Nucleus accumbens (tissue), 56 donors: Measurements from ENCODE around the gene SLC17A5.
"Not testable (repeated sequence)": the region's sequence is repeated elsewhere in the genome, so short reads cannot be mapped to it uniquely, and the experiment has no call there.

Experiments
- DNase-seq, 56 donors: peaks; one replicate each; lab custom pipeline; 2025; lab: John Stamatoyannopoulos, UW

SLC17A5 gene

DNA sequence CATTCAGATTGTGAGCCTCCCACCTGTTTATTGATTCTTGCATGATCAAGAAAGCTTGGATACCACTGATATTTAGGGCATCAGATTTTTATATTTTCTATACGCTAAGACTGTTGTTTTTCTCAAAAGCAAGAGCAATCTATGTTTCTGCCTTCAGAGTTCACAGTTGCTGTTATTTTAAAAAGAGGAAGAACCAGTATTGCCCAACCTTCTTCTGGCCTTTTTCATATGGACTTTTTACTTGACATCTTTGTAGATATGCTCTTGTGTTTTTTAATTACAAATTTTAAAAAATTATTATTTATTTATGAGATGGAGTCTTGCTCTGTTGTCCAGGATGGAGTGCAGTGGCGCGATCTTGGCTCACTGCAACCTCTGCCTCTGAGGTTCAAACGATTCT, 28.9 kb downstream of the SLC17A5 start:
- no peak for DNase-seq

DNA sequence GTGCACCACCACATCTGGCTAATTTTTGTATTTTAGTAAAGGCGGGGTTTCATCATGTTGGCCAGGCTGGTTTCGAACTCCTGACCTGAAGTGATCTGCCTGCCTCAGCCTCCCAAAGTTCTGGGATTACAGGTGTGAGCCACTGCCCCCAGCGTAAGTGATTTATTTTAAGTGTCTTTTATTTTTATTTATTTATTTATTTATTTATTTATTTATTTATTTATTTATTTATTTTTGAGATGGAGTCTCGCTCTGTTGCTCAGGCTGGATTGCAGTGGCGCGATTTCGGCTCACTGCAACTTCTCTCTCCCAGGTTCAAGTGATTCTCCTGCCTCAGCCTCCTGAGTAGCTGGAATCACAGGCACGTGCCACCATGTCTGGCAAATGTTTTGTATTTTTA, 30.3 kb downstream of the SLC17A5 start:
- DNase-seq: not testable (repeated sequence)

DNA sequence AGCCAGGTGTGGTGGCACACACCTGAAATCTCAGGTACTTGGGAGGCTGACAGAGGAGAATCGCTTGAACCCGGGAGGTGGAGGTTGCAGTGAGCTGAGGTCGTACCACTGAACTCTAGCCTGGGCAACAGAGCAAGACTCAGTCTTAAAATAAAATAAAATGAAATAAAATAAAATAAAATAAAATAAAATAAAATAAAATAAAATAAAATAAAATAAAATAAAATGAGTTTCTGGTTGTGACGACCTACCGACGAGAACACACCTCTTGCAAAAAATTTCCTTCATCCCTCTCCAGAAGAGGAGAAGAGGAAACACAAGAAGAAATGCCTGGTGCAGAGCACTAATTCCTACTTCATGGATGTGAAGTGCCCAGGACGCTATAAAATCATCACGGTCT, 35.7 kb downstream of the SLC17A5 start:
- DNase-seq: not testable (repeated sequence)

DNA sequence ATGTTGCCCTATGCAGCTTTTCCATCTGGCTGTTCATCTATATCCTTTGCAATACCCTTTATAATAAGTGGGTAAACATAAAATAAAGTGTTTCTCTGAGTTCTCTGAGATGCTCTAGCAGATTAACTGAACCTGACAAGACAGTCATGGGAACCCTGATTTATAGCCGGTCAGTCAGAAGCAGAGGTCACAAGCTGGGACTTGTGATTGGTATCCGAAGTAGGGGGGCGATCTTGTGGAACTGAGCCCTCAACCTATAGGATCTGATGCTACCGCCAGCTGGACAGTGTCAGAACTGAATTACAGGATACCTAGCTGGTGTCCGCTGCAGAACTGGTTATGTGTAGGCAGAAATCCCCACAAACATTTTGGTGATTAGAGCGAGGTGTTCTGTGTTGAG, 39.0 kb downstream of the SLC17A5 start:
- no peak for DNase-seq

DNA sequence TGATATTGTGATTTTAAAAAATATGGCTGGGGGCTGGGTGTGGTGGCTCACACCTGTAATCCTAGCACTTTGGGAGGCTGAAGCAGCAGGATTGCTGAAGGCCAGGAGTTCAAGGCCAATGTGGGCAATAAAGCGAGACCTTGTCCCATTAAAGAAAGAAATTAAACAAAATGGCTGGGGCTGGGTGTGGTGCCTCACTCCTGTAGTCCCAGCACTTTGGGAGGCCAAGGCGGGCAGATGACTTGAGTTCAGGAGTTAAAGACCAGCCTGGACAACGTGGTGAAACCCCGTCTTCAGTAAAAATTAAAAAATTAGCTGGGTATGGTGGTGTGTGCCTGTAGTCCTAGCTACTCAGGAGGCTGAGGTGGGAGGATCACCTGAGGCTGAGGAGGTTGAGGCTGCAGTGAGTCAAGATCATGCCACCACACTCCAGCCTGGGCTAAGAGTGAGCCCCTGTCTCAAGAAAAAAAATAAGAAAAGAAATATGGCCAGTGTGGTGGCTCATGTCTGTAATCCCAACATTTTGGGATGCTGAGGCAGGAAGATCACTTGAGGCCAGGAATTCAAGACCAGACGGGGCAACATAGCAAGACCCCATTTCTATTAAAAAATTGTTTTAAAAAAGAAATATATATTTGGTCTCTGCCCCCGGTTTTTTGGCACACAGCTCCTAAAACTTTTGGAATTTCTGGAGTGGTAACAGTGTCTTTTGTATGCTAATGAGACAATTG, 39.8 kb downstream of the SLC17A5 start:
- no peak for DNase-seq

DNA sequence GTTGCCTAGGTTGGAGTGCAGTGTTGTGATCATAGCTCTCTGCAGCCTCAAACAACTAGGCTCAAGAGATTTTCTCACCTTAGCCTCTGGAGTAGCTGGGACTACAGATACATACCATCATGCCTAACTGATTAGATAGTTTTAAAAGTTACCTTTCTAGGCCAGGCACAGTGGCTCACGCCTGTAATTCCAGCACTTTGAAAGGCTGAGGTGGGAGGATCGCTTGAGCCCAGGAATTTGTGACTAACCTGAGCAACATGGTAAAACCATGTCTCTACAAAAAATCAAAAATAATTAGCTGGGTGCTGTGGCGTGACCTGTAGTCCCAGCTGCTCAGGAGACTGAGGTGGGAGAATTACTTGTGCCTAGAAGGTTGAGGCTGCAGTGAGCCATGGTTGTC, 41.2 kb downstream of the SLC17A5 start:
- no peak for DNase-seq

DNA sequence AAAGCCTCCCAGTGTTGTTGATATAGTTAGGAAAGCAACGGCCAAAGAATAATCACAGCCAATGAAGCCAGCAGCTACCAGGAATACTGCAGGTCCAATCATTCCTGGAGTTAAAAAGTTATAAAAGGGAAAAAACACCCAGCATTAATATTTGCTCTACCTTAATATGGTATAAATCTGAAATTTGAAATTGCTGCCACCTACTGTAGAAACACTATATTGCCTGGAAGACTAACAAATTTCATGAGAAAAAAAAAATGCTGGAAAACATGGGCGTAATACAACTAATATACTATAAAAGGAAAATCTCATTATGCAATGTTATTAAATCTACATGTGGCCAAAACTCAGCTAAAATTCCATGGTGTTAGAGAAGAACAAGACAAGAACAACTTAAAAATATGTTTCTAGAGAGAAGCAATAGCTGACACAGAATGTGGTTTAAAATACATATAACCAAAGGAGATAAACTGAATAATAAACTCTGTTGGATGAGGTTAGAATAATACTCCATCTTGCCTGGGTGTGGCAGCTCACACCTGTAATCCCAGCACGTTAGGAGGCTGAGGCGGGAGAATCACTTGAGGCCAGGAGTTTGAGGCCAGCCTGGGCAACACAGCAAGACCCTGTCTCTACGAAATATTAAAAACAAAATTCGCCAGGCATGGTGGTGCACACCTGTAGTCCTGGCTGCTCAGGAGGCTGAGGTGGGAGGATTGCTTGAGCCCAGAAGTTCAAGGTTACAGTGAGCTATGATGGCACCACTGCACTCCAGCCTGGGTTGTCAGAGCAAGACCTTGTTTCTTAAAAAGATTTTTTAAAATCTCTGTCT, 43.1 kb downstream of the SLC17A5 start:
- no peak for DNase-seq

DNA sequence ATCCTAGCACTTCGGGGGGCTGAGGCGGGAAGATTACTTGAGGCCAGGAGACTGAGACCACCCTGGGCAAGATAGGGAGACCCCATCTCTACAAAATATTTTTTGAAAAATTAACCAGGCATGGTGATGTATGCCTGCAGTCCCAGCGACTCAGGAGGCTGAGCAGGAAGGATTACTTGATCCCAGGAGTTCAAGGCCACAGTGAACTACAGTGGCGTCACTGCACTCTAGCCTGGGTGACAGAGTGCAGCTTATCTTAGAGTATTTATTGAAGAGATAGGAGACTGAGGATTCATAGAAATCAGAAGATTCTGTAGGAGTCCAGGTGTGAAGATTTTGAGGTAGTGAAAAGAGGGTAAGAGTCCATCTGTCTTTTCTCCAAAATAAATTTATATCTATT, 45.0 kb downstream of the SLC17A5 start:
- no peak for DNase-seq

DNA sequence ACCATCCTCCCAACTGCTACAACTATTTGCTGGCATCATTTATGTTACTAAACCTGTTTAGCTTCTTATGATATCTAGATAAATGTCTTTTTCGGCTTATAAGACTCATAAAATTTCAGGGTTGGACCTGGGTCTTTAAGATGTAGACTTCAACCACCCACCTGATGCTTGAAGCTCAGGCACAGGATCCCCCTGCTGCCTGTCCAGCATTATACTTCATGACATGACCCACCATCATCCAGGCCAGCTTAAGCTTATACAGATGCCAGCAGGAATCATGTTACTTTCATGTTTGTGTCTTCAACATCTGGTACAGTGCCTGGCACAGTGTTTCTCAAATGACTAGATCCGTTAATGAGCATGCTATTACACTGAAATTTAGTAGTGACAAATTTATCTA, 47.4 kb downstream of the SLC17A5 start:
- DNase-seq: no peak

DNA sequence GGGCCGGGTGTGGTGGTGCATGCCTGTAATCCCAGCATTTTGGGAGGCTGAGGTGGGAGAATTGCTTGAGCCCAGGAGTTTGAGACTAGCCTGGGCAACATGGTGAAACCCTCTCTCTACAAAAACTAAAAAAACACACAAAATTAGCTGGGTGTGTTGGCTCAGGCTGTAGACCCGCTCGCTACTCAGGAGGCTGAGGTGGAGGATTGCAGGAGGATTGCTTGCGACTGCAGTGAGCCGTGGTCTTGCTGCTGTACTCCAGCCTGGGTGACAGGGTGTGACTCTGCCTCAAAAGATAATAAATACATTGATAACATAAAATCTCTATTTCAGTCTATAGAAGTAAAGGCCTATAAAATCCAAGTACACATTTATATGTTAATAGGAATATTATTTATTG, 49.3 kb downstream of the SLC17A5 start:
- no peak for DNase-seq

DNA sequence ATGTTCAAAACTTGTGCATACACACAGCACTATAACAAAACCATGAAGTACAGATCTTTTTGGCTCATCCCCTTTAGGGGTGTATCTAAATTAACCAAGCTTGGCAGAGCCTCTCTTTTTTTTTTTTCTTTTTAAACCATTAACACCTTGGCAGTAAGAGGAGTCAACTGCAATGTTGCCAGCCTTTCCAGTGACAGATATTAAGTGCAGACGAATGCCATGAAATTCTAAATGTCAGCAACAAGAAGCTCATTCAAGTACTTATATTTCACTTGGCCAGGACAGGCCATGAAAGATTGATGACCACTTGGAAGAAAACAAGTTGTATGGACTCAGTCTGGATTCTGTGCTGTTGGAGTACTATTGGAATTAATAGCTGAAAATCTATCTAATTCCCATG, 49.8 kb downstream of the SLC17A5 start:
- no peak for DNase-seq

DNA sequence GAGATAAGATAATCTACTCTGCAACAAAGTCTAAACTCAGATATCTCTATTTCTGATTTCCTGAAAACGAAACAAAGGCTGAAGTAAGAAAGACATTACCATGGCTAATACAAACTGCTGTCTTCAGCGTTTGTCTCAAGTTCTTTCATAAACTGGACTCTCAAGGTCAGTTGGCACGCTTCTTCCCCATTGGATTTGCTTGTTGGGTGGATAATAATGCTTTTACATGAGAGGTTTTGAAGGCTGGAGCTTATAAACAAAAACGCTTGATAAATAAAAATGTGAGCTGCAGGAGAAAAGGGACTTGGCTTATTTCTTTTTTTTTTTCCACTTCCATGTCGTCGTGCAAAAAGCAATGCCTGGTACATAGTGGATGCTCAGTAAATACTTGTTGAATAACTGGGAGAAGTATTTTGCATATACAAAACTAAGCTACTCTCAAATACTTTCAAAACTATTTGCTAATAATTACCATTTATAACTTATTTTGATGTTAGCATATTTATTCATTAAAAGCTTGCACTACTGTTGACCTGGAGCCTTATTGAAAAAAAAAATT, 67.3 kb downstream of the SLC17A5 start:
- DNase-seq: peak in 1 of 56 donors; percentile 4

DNA sequence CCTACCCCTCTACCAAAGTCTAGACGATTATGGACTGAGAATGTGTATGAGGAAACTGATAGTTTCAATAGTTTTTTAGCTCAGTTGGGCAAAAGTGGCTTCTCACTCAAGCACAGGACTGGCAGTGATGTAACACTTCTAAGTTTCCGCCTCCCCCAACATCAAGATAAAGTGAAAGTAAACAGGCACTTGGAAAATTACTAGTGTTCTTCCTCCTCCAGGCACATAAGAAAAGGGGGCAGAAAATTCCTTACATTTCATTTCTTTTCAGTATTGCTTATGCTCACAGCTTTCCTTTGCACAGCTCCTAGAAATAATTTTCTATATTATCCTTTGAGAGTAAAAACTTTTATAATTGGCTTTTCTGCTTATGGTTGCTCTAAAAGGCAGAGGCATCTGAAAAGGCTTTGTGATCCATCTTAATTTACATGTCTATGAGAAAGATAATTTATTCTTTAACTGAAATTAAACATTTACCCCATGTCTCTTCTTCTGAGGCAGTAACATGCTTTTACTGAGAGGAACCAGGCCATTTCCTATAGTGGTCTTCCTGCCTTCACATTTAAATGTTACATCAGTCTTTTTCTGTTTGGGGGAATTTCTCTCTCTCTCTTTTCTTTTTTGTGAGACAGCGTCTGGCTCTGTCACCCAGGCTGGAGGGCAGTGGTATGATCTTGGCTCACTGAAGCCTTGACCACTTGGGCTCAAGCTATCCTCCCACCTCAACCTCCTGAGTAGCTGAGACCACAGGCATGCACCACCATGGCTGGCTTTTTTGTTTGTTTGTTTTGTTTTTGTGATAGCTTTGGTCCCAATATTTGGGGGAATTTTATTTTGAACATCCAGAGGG, 68.0 kb downstream of the SLC17A5 start:
- peak in 11 of 56 donors; percentile 4 to 53 (median 6) for DNase-seq

DNA sequence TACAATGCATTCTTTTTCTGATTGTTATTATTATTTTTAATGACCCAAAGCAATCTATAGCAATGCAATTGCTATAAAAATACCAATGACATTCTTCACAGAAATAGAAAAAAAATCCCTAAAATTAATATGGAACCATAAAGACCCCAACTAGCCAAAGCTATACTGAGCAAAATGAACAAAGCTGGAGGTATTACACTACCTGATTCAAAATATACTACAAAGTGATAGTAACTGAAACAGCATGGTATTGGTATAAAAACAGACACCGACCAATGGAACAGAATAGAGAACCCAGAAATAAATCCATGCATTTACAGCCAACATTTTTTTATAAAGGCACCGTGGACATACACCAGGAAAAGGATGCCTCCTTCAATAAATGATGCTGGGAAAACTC, 72.5 kb downstream of the SLC17A5 start:
- no peak for DNase-seq

DNA sequence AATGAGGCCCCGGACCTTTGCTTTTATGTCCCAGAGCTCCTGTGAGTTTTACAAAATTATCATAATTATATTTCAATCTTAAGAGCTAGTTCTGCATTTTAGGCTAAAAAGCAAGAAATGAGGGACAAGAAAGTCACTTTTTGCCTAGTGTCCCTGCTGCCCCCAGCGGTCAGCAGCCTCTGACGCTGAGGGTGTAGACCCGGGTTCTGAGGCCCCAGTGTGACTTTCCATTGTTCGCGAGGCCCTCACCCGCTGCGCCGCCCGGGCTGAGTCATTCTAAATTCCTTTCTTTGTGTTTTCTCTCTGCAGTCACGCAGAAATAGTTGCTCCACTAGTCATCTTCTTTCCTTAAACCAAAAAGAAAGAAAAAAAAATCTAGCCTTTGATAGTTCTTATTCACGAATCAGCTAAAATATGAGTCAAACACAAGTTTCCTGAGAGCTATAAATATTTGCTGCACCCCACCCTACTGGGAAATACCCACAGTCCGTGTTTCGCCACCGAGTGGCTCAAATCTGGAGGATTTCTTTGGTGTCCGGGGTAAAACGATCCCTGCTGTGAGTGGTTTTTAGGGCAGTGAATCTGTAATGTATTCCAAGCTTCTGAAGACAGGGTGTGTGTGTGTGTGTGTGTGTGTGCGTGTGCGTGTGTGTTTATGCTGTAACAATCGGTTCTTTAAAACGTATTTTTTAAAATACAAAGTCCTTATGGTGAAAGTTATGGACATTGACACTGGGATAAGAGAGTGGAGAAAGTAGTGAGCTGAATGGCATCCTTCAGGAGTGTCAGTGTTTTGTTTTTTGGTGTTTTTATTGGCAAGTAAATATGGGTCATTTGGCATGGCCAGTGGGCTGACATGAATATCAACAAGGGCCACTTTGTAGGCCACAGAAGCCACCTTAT, 73.3 kb downstream of the SLC17A5 start:
- peak; percentile 6 to 89 (median 70) for DNase-seq

DNA sequence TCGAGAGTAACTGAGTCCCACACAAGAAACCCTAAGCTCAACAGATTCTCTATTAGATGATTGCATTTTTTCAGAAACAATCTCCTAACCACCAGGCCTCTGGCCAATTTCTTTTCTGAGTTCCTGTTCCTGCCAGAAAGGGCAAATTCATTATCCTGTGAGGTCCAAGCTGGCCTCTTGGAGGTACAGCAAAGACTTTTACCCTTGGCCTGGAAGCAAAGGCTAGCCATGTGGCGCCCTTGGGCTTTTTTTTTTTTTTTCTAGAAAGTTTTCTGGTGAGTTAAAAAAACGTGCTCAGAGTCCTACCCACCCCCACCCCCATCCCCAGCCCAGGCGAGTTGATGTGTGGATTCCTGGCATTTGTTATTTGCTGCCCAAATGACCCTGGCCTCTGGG, 73.9 kb downstream of the SLC17A5 start:
- DNase-seq: peak in 7 of 56 donors; percentile 21 to 54 (median 47)

DNA sequence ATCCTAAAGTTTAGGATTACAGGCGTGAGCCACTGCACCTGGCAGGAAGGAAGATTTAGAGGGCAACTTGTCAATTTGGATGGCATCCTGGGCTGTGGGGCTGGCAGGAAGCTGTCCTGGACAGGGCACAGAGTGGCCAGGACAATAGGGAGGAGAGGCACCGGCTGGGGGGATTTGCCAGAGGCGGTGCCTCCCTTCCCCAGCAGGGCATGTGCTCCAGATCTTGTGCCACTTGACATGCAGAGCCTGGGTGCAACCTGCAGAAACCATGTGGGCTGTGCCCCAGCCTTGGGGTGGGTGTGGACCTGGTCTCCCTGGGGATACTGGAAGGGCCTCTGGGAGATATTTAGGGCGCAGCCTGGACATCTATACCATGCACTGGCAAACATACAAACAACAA, 74.4 kb downstream of the SLC17A5 start:
- peak in 4 of 56 donors; percentile 6 to 22 (median 17) for DNase-seq

DNA sequence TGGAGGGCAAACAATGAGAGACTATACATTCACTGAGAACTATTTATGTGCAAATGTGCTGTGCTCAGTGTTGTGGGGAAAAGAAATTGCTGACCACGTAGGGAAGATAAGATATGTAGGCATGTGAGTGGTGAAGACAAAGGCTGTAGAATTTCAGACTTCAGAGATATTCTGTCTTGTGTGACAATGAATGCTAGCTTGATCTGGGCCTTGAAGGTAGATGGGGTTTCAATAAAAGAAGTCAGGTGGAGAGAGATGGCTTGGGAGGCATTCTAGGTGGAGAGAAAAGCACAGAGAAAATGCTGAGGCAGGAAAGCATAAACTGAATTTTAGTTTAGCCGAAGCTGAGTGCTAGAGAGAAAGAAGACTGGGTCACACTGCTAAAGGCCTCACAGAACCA, 76.1 kb downstream of the SLC17A5 start:
- DNase-seq: no peak

DNA sequence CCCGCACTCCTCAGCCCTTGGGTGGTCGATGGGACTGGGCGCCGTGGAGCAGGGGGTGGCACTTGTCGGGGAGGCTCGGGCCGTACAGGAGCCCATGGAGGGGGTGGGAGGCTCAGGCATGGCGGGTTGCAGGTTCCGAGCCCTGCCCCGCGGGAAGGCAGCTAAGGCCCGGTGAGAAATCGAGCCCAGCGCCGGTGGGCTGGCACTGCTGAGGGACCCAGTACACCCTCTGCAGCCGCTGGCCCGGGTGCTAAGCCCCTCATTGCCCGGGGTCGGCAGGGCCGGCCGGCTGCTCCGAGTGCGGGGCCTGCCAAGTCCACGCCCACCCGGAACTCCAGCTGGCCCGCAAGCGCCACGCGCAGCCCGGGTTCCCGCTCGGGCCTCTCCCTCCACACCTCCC, 81.3 kb downstream of the SLC17A5 start:
- DNase-seq: not testable (repeated sequence)
